MM.1S (cell line): ENCODE data around the gene CFAP57.

Experiments used
- DNase-seq: peaks from one replicate; pipeline ENCODE4 v3.0.0-alpha.2; 2015
- H2AFZ ChIP-seq: fragments of 300-600 bp; sonication (generic); 2 replicates; pipeline ENCODE4 v1.6.0; 2016; ENCODE audit warnings: antibody characterized with exemption, low read length
- H3F3A ChIP-seq: fragments of 300-600 bp; sonication (generic); 2 replicates; pipeline ENCODE4 v1.6.1; 2016; ENCODE audit warnings: mild to moderate bottlenecking, antibody characterized with exemption, low read length, moderate library complexity, mixed read lengths; ENCODE audit not compliant: insufficient read depth
- H3K27ac ChIP-seq: fragments of 300-600 bp; sonication (generic); 2 replicates; pipeline ENCODE4 v1.5.1; 2016; ENCODE audit warnings: mild to moderate bottlenecking, low read length
- H3K27me3 ChIP-seq: fragments of 300-600 bp; sonication (generic); replicated peaks from 2 replicates; pipeline ENCODE4 v1.6.0; 2016; ENCODE audit warnings: low read length; ENCODE audit not compliant: insufficient read depth
- H3K36me3 ChIP-seq: fragments of 300-600 bp; sonication (generic); replicated peaks from 2 replicates; pipeline ENCODE4 v1.6.1; 2016; ENCODE audit warnings: mild to moderate bottlenecking, low read length, mixed read lengths; ENCODE audit not compliant: insufficient read depth
- H3K4me1 ChIP-seq: fragments of 300-600 bp; sonication (generic); 2 replicates; pipeline ENCODE4 v1.6.1; 2016; ENCODE audit warnings: low read length, mixed read lengths
- H3K4me2 ChIP-seq: fragments of 300-600 bp; sonication (generic); 2 replicates; pipeline ENCODE4 v1.6.0; 2016; ENCODE audit warnings: low read depth, low read length
- H3K4me3 ChIP-seq: fragments of 300-600 bp; sonication (generic); 2 replicates; pipeline ENCODE4 v1.5.1; 2016; ENCODE audit warnings: low read length, mixed read lengths
- H3K79me2 ChIP-seq: fragments of 300-600 bp; sonication (generic); 2 replicates; pipeline ENCODE4 v1.6.1; 2016; ENCODE audit warnings: mixed run types, low read length, mixed read lengths
- H3K9ac ChIP-seq: fragments of 300-600 bp; sonication (generic); 2 replicates; pipeline ENCODE4 v1.6.1; 2016; ENCODE audit warnings: low read length, mixed read lengths
- H3K9me2 ChIP-seq: fragments of 300-600 bp; sonication (generic); replicated peaks from 2 replicates; pipeline ENCODE4 v1.6.1; 2016; ENCODE audit warnings: mild to moderate bottlenecking, low read length, mixed read lengths; ENCODE audit not compliant: insufficient read depth
- H3K9me3 ChIP-seq: fragments of 300-600 bp; sonication (generic); replicated peaks from 2 replicates; pipeline ENCODE4 v1.6.1; 2016; ENCODE audit warnings: mild to moderate bottlenecking, low read length, mixed read lengths; ENCODE audit not compliant: insufficient read depth
- H4K20me1 ChIP-seq: fragments of 300-600 bp; sonication (generic); 2 replicates; pipeline ENCODE4 v1.6.1; 2016; ENCODE audit warnings: mild to moderate bottlenecking, low read length, moderate library complexity, mixed read lengths; ENCODE audit not compliant: insufficient read depth
- EZH2 ChIP-seq: fragments of 300-600 bp; sonication (generic); optimal IDR thresholded peaks from 2 replicates; pipeline ENCODE3; 2017; ENCODE audit warnings: low read depth, mild to moderate bottlenecking, antibody characterized with exemption, low read length, mixed read lengths
- EZH2phosphoT487 ChIP-seq: fragments of 300-600 bp; sonication (generic); IDR thresholded peaks from 2 replicates; pipeline ENCODE4 v1.6.1; 2018; ENCODE audit warnings: antibody characterized with exemption, low read length
- TF ChIP-seq, protein P1 (sequence below): fragments of 300-600 bp; sonication (generic); IDR thresholded peaks from 2 replicates; pipeline ENCODE4 v1.5.1; 2016; ENCODE audit warnings: antibody characterized with exemption, low read length, mixed read lengths

CFAP57 gene

DNA sequence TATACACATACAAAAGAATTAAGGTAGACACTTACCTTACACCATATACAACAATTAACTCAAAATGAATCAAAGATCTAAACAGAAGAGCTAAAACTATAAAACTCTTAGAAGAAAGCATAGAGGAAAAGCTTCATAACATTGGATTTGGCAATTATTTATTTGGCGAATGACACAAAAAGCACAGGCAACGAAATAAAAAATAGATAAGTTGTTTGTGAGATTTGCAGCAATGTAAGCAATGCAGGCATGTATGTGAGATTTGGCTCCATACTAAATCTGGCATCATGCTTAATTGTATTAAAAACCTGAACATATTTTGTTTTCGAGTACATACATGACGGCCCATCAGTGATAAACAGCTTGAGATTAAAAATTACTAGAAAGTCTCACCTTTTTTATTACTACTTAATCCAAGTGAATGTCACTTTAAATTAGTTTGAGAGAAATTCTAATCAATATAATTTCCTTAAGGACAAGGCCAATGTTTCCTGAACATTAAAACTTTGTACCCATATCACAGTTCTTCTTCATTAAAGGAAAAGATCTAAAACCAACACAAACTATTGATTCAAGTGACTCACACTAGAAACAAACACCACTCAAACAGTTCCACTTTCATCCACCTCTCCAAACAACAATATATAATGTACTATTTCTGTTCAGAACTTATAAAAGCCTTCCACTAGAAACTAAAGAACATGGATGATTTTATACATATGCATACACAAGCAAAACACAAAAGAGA is 74.5 kb downstream of the CFAP57 start:
- no peaks in the 10 kb centered on the region for H3K4me1 ChIP-seq
- no peaks in the 10 kb centered on the region for H3K79me2 ChIP-seq
- H4K20me1 ChIP-seq, result no peaks in the 10 kb centered on the region
- no peak overlapping the region for H3K9ac ChIP-seq
- no peak for DNase-seq
- H3K27ac ChIP-seq, result no peak overlapping the region
- H3K9me3 ChIP-seq, result no peaks in the 10 kb centered on the region
- H3K36me3 ChIP-seq, result no peaks in the 10 kb centered on the region
- TF ChIP-seq EZH2 (no peak), EZH2phosphoT487 (no peak)
- TF ChIP-seq, protein P1, sequence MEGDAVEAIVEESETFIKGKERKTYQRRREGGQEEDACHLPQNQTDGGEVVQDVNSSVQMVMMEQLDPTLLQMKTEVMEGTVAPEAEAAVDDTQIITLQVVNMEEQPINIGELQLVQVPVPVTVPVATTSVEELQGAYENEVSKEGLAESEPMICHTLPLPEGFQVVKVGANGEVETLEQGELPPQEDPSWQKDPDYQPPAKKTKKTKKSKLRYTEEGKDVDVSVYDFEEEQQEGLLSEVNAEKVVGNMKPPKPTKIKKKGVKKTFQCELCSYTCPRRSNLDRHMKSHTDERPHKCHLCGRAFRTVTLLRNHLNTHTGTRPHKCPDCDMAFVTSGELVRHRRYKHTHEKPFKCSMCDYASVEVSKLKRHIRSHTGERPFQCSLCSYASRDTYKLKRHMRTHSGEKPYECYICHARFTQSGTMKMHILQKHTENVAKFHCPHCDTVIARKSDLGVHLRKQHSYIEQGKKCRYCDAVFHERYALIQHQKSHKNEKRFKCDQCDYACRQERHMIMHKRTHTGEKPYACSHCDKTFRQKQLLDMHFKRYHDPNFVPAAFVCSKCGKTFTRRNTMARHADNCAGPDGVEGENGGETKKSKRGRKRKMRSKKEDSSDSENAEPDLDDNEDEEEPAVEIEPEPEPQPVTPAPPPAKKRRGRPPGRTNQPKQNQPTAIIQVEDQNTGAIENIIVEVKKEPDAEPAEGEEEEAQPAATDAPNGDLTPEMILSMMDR, result no peak
- H3F3A ChIP-seq, result no peaks in the 10 kb centered on the region
- H3K4me2 ChIP-seq, result no peak overlapping the region
- H3K27me3 ChIP-seq, result no peaks in the 10 kb centered on the region
- H3K4me3 ChIP-seq, result no peak overlapping the region
- H3K9me2 ChIP-seq, result no peaks in the 10 kb centered on the region
- no peak overlapping the region for H2AFZ ChIP-seq

DNA sequence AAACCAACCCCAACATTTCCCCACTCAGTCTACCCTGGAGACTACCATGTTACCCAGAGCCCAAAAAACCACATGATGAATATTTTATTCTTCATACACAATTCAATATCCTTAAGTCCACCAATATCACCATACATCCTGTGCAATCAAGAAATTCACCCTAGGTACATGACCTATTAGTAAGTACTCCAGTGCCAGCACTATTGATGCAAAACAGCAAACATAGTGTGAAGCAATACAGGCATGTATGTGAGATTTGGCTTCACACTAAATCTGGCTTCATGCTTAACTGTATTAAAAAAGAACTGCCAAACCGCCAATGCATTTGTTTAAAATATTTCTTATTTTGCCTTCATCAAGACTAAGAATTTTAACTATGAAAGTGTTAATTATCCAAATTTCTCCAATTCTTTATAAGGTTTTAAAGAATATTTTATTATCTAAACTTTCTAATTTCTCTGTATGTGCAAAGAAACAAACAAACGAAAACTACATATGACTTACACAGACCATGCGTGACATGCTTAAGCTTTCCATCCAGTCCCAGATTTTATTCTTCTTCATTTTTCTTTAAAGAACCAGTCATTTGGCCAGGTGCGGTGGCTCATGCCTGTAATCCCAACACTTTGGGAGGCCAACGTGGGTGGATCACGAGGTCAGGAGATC is 75.3 kb downstream of the CFAP57 start:
- Histone ChIP-seq H3K36me3 (no peaks in the 10 kb centered on the region), H3K4me2 (no peak overlapping the region), H4K20me1 (no peaks in the 10 kb centered on the region), H3K27ac (no peak overlapping the region), H2AFZ (no peak overlapping the region), H3K9me2 (no peaks in the 10 kb centered on the region), H3F3A (no peaks in the 10 kb centered on the region), H3K27me3 (no peaks in the 10 kb centered on the region), H3K9me3 (no peaks in the 10 kb centered on the region), H3K4me3 (no peak overlapping the region), H3K79me2 (no peaks in the 10 kb centered on the region), H3K9ac (no peak overlapping the region), H3K4me1 (no peaks in the 10 kb centered on the region)
- TF ChIP-seq EZH2, result no peak
- TF ChIP-seq, protein P1, result no peak
- no peak for TF ChIP-seq EZH2phosphoT487
- DNase-seq, result no peak

DNA sequence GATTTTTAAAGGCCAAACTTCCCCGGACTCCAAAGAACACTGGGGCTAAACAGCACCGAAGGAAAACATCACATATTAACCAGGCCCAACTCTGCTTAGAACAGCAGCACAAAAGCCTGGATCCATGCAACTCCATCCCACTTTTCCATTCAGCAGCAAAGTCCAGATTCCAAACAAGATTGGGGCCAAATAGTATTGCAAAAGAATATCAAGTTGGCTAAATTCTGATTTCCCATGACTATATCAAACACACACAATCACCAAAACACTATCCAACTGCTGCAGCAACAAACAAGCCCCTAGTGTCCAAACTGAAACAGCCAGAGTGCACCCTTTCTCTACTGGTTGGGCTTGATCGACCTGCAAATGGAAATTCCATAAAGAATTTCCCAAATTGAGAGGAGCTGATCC is 78.2 kb downstream of the CFAP57 start:
- H4K20me1 ChIP-seq, result no peaks in the 10 kb centered on the region
- no peak for TF ChIP-seq EZH2phosphoT487
- no peak for TF ChIP-seq EZH2
- TF ChIP-seq, protein P1, result no peak
- no peaks in the 10 kb centered on the region for H3K4me1 ChIP-seq
- H3K36me3 ChIP-seq, result no peaks in the 10 kb centered on the region
- no peaks in the 10 kb centered on the region for H3K9me3 ChIP-seq
- H3K9ac ChIP-seq, result no peak overlapping the region
- no peak for DNase-seq
- H3K27me3 ChIP-seq, result no peaks in the 10 kb centered on the region
- H3K4me2 ChIP-seq, result no peak overlapping the region
- H2AFZ ChIP-seq, result no peak overlapping the region
- H3K79me2 ChIP-seq, result no peaks in the 10 kb centered on the region
- H3F3A ChIP-seq, result no peaks in the 10 kb centered on the region
- no peaks in the 10 kb centered on the region for H3K9me2 ChIP-seq
- H3K4me3 ChIP-seq, result no peak overlapping the region
- H3K27ac ChIP-seq, result no peak overlapping the region
